ENCODE measurements around the gene ENPEP. TPM values are rescaled to one million over a fixed set of nuclear protein-coding genes. Genes with fewer than 3 reads are reported as not detected.
"Not testable (repeated sequence)": the region's sequence is repeated elsewhere in the genome, so short reads cannot be mapped to it uniquely, and the experiment has no call there.

The ENPEP gene
- polyA plus RNA-seq, 1 donor from 2014 or later = not detected

- peaks cover 12% of the 10 kb centered on the region for H3K27me3 Mint-ChIP-seq
- H3K9me3 Mint-ChIP-seq, H3K4me3 Mint-ChIP-seq, H3K27ac Mint-ChIP-seq, H3K4me1 Mint-ChIP-seq, H3K36me3 Mint-ChIP-seq: not testable (repeated sequence)
Measured at GRCh38 chr4:110475080-110475479, 875 bp upstream of the ENPEP start.

GRCh38 chr4:110477836-110478235, 1.9 kb downstream of the ENPEP start:
- Mint-ChIP-seq H3K9me3 (no peaks in the 10 kb centered on the region), H3K4me3 (no peak overlapping the region), H3K4me1 (no peaks in the 10 kb centered on the region), H3K36me3 (peaks cover 5% of the 10 kb centered on the region), H3K27ac (no peak overlapping the region), H3K27me3 (peaks cover 29% of the 10 kb centered on the region)

DNA sequence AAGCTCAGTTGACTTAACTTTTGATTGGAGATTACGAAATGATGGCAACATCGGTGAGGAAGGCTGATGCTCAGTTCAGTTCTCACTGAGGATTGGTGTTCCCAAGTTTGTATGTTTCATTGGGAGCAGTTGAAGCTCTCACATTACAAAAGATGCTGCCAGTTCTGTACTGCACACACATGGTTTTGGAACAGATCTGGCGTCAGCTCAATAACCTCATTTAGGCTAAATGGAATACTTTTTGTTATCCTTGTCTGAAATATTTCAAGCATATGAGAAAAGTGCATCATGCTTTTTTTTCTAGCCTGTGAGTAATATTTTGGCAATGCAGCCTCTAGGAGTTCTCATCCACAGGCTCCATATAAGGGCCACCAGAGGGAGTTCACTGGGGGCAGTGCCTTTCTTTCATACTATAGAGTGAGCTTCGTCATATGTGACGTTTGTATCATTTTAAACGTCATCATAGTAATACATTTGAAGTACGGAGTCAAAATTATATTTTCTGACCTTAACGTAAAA, 4.1 kb downstream of the ENPEP start:
- H3K4me3 Mint-ChIP-seq = no peak overlapping the region
- H3K36me3 Mint-ChIP-seq = peaks cover 5% of the 10 kb centered on the region
- H3K27ac Mint-ChIP-seq = no peak overlapping the region
- peaks cover 35% of the 10 kb centered on the region for H3K27me3 Mint-ChIP-seq
- no peaks in the 10 kb centered on the region for H3K9me3 Mint-ChIP-seq
- peaks cover 0 to 2% (median 1%) of the 10 kb centered on the region in 3 donors for H3K4me1 Mint-ChIP-seq

- Mint-ChIP-seq H3K9me3 (no peaks in the 10 kb centered on the region), H3K36me3 (peaks cover 5% of the 10 kb centered on the region), H3K27ac (no peak overlapping the region), H3K4me1 (peaks cover 0 to 2% (median 1%) of the 10 kb centered on the region in 3 donors), H3K4me3 (no peak overlapping the region), H3K27me3 (peaks cover 35% of the 10 kb centered on the region)
Measured at GRCh38 chr4:110480746-110481271, 4.9 kb downstream of the ENPEP start.

DNA sequence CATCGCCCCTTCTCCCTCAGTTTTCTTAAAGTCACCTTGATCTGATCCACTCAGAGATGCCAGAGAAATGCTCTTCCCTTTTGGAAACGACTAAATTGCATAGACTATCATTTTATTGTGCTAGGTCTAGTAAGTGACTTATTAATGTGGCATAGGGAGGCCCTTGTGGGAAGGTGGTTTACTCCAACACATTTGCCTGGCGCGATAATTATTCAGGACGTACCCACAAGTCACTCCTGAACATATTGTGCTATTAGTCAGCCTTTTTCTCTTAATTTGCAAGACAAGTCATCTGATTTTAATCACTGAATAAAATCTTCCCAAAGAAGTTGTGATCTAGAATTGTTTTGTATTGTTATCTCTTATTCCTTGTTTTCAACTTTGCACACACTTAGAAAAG, 7.6 kb downstream of the ENPEP start:
- Mint-ChIP-seq H3K27ac (no peak overlapping the region), H3K4me3 (no peak overlapping the region), H3K4me1 (peaks cover 0 to 2% (median 1%) of the 10 kb centered on the region in 3 donors), H3K36me3 (peaks cover 2% of the 10 kb centered on the region), H3K9me3 (no peaks in the 10 kb centered on the region), H3K27me3 (peaks cover 31% of the 10 kb centered on the region)

- Mint-ChIP-seq H3K4me1 (peaks cover 0 to 2% (median 1%) of the 10 kb centered on the region in 3 donors), H3K27me3 (peaks cover 32% of the 10 kb centered on the region), H3K4me3 (no peak overlapping the region), H3K9me3 (no peaks in the 10 kb centered on the region), H3K36me3 (peaks cover 2% of the 10 kb centered on the region), H3K27ac (no peak overlapping the region)
Measured at GRCh38 chr4:110484029-110484428, 8.1 kb downstream of the ENPEP start.

DNA sequence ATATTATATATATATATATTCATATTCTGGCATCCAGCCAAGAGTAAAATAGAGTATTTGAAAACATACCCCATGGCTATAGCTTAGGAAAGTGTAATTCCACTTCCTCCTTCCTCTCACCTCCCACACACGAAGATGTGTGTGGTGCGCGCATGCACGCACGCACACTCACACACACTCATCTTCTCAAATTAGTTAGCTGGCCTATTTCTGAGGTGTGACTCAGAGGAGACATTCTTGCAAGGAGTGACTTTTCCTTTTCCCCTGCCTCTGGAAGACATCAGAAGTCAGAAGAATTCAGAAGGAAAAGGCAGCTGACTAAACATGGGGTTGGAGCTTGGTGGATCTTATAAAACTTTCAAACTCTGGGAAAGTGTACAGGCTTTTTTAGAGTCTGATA, 8.8 kb downstream of the ENPEP start:
- peaks cover 34% of the 10 kb centered on the region for H3K27me3 Mint-ChIP-seq
- peaks cover 2% of the 10 kb centered on the region for H3K36me3 Mint-ChIP-seq
- H3K27ac Mint-ChIP-seq = no peak overlapping the region
- H3K4me3 Mint-ChIP-seq = no peak overlapping the region
- H3K4me1 Mint-ChIP-seq = peaks cover 0 to 2% (median 1%) of the 10 kb centered on the region in 3 donors
- H3K9me3 Mint-ChIP-seq = no peaks in the 10 kb centered on the region

DNA sequence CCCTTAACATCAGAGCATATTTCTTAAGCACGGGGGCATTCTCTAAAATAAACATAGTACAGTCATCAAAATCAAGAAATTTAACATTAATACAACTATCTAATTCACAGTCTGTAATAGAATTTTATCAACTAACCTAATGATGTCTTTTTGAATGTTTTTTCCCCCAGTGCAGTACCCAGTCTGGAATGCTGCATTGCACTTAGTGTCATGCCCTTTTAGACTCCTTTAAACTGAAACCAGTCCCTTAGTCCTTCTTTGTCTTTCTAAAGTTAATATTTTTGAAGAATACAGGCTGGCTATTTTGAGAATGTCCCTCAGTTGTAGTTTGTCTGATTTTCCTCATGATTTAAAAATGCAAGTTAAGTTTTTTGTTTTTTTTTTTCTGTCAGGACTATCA, 9.5 kb downstream of the ENPEP start:
- Mint-ChIP-seq H3K4me1 (peaks cover 0 to 2% (median 1%) of the 10 kb centered on the region in 3 donors), H3K27me3 (peaks cover 32% of the 10 kb centered on the region), H3K27ac (no peak overlapping the region), H3K9me3 (no peaks in the 10 kb centered on the region), H3K36me3 (peaks cover 2% of the 10 kb centered on the region), H3K4me3 (no peak overlapping the region)

DNA sequence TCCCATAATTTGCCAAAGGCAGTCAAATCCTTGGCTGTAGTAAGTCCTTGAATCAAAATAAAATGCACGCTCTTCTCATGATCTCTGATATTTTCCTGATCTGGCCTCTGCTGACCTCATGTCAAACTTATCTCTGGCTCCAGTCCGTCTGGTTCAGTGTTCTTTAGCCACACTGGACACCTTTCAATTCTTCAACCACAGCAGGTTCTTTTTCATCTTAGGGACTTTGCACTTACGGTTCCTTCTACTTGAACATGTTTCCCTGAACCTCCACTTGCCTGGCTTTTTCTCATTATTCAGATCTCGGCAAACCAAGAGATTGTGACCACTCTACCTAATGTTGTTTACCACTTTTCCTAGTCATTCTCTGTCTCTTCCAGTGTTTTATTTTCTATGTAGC, 10.3 kb downstream of the ENPEP start:
- Mint-ChIP-seq H3K27me3 (peaks cover 27% of the 10 kb centered on the region), H3K4me3 (no peak overlapping the region), H3K36me3 (peaks cover 2% of the 10 kb centered on the region), H3K4me1 (peaks cover 0 to 2% (median 1%) of the 10 kb centered on the region in 3 donors), H3K9me3 (no peaks in the 10 kb centered on the region), H3K27ac (peak overlapping the region in 1 of 3 donors; percentile 2)

GRCh38 chr4:110486850-110487249, 10.9 kb downstream of the ENPEP start:
- not testable (repeated sequence) for H3K36me3 Mint-ChIP-seq, H3K9me3 Mint-ChIP-seq, H3K4me3 Mint-ChIP-seq, H3K4me1 Mint-ChIP-seq
- H3K27me3 Mint-ChIP-seq = peaks cover 22% of the 10 kb centered on the region
- peak overlapping the region in 1 of 3 donors; percentile 2 for H3K27ac Mint-ChIP-seq

DNA sequence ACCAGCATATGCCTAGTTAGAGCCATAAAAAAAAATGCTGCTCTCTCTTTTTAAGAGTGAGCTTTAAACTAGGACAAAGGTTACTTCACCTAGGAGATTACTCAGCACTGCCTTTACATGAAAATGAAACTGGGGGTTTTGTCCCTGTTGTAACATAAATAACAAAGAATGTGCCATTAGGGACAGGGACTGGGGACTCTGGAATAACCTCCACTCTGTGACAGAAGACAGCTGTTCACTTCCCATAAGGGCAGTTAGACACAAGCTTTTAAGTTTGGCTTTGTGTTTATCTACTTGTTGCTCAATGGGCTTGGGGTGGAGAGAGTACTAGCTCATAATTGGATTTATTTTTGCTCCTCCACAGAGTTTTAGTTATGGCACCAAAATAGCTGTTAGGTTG, 11.9 kb downstream of the ENPEP start:
- H3K27me3 Mint-ChIP-seq = peaks cover 16% of the 10 kb centered on the region
- no peak overlapping the region for H3K27ac Mint-ChIP-seq
- no peak overlapping the region for H3K4me3 Mint-ChIP-seq
- peaks cover 0 to 3% (median 0%) of the 10 kb centered on the region in 3 donors for H3K9me3 Mint-ChIP-seq
- H3K4me1 Mint-ChIP-seq = peaks cover 0 to 2% (median 1%) of the 10 kb centered on the region in 3 donors
- H3K36me3 Mint-ChIP-seq = no peaks in the 10 kb centered on the region

GRCh38 chr4:110489901-110490508, 14.1 kb downstream of the ENPEP start:
- H3K4me3 Mint-ChIP-seq = no peak overlapping the region
- no peaks in the 10 kb centered on the region for H3K36me3 Mint-ChIP-seq
- H3K4me1 Mint-ChIP-seq = no peaks in the 10 kb centered on the region
- H3K27me3 Mint-ChIP-seq = peaks cover 10% of the 10 kb centered on the region
- H3K9me3 Mint-ChIP-seq = peaks cover 0 to 5% (median 0%) of the 10 kb centered on the region in 3 donors
- H3K27ac Mint-ChIP-seq = no peak overlapping the region

DNA sequence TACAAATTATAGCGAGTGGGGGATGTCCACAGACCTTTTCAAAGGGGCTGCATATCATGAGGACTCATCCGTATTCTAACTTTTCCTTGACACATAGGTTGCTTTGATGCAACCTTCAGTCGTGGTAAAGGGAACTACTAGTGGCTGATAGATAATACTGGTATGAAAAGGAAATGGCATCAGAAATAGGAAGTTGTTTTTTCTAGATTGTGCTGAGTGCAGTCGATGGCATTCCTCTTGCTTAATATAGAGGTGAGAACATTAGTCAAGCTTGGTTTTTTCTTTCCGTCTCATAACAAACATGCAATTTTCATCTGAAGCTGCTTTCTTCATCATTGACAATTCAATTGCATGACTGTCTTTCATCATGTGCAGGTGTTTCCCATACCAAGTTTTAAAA, 16.6 kb downstream of the ENPEP start:
- H3K27ac Mint-ChIP-seq = no peak overlapping the region
- H3K4me1 Mint-ChIP-seq = no peaks in the 10 kb centered on the region
- H3K4me3 Mint-ChIP-seq = no peak overlapping the region
- peaks cover 0 to 5% (median 0%) of the 10 kb centered on the region in 3 donors for H3K9me3 Mint-ChIP-seq
- H3K27me3 Mint-ChIP-seq = peaks cover 10% of the 10 kb centered on the region
- H3K36me3 Mint-ChIP-seq = no peaks in the 10 kb centered on the region

DNA sequence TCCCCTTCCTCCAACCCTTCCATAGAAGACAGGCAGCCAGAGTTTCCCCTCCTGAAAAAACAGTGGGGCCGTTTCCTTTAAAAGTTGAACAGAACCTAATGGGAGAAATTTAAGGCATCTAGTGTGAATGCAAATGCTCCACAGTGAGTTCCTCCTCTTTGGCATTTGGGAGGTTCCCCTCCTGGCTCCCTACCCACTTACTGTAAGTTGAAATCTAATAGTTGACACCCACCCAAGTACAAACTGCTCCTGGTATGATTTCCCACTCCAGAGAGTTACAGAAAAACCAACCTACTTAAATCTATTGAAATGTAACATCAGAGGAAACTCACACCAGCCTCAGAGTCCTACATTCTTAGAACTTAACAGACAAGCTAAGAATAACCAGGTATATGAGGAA, 17.6 kb downstream of the ENPEP start:
- H3K9me3 Mint-ChIP-seq = peaks cover 0 to 5% (median 0%) of the 10 kb centered on the region in 3 donors
- H3K27ac Mint-ChIP-seq = no peak overlapping the region
- H3K4me3 Mint-ChIP-seq = no peak overlapping the region
- H3K27me3 Mint-ChIP-seq = peaks cover 7% of the 10 kb centered on the region
- no peaks in the 10 kb centered on the region for H3K4me1 Mint-ChIP-seq
- H3K36me3 Mint-ChIP-seq = no peaks in the 10 kb centered on the region

DNA sequence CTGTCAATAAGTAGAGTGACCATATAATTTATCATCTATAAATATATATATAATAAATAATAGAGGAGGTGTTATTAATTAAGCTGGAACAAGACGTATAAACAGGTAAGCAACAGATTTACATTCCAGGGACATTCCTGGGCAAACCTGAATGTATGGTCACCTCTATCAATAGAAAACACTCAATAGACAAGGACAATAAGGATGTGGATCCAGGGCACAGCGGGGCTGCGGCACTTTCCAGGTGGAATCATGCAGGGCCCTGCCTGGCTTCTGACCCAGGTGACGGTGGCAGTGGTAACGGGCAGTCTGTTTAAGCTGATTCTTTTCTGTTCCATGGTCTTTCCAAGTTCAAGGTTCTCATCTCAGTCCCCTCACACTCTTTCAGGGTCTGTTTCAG, 22.5 kb downstream of the ENPEP start:
- Mint-ChIP-seq H3K27me3 (peaks cover 6% of the 10 kb centered on the region), H3K9me3 (peaks cover 0 to 4% (median 2%) of the 10 kb centered on the region in 3 donors)

GRCh38 chr4:110499126-110499525, 23.2 kb downstream of the ENPEP start:
- H3K36me3 Mint-ChIP-seq = no peaks in the 10 kb centered on the region
- peaks cover 0 to 4% (median 0%) of the 10 kb centered on the region in 3 donors for H3K9me3 Mint-ChIP-seq
- H3K4me1 Mint-ChIP-seq = no peaks in the 10 kb centered on the region
- H3K27ac Mint-ChIP-seq = no peak overlapping the region
- peaks cover 9% of the 10 kb centered on the region for H3K27me3 Mint-ChIP-seq
- no peak overlapping the region for H3K4me3 Mint-ChIP-seq

More for the DNA sequence above, 22.5 kb downstream of the ENPEP start:
- H3K36me3 Mint-ChIP-seq = no peaks in the 10 kb centered on the region
- no peak overlapping the region for H3K4me3 Mint-ChIP-seq
- H3K4me1 Mint-ChIP-seq = no peaks in the 10 kb centered on the region
- H3K27ac Mint-ChIP-seq = no peak overlapping the region
